NCI-H187 treated with DMSO at 0.1 percent for 48 hours (cell line): ENCODE measurements around the gene PCBP1.
A peak's percentile ranks its signal among the peaks of the same experiment; 100 is the strongest.
"Not testable (repeated sequence)": the region's sequence is repeated elsewhere in the genome, so short reads cannot be mapped to it uniquely, and the experiment has no call there.

Experiments
- DNase-seq: peaks from one replicate; lab custom pipeline; 2025; lab: John Stamatoyannopoulos, UW

The PCBP1 gene

DNA sequence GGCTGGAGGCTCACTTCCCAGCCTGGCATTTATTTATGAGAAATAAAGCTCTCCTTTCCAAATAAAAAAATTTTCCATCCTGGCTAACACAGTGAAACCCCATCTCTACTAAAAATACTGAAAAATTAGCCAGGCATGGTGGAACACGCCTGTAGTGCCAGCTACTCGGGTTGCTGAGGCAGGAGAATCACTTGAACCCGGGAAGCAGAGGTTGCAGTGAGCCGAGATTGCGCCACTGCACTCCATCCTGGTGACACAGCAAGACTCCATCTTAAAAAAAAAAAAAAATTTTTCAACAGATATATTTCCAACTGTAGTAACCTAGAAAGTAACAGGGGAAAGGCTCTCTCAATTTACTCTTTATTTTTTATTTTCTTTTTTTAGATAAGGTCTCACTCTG lies 6.1 kb upstream of the PCBP1 start:
- no peak for DNase-seq

DNA sequence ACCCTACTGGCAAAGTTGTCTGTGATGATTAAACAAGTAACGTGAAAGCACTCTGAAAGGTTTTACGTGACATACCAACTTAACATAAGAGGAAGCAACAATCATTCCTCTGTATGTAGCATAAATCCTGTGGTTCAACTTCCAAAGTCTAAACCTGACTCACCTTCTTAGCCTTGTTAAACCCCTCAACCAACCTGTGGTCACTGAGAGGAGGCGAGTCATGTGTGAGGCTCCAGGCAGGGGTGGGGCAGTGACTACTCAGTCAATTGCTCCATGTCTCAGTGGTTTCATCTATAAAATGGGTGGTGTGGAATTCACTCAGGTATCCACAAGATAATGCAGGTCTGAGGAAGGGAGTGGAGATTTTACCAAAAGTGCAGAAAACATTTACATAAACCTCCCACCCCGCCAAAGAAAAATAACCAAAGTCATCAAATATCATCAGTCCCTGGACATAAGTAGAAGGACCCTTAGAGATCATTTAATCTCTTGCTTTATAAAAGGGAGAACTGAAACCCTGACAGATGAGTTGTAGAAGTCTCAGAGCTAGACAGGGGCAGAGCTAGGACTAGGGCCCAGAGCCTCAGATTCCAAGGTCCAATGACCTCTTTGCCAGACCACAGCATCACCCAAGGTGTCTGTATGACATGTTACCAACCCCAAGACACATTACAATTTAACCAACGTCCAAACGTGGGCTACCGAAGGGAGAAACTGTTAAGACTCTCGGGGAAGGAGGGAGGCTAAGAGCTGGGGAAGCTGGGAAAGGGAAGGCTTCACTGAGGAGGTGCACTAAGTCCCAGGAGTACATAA lies 3.7 kb upstream of the PCBP1 start:
- no peak for DNase-seq

DNA sequence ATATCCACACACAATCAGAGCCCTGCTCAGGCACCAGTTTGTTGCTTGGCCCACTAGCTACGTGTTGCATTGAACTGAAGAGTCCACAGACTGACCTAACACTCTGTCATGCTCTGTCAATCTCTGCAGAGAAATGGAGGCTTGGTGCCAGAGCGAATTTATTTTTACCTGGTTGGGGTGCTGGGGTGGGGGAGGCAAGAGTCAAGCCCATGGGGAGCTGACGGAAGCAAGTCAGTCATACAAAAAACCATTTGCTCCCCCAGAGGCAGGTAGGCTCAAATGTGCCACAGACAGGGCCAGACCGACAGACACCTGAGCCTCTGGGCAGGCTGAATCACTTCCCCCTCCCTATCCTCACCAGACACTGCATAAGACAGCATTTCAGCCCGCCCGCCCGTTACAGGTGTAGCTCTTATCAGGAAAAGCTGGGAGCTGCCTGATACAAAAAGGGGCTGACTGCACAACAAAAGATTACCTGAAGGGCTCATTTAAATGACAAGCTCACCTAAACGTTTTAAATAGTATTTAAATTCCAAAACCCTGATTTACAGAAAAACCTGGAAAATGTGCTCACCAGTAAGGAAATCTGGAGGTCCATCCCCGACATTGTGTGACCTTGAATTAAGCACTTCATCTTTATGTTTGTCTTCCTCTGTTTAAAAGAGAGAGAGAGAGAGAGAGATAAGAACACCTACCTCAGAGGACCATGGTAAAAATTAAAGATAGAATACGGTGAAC lies 2.1 kb upstream of the PCBP1 start:
- DNase-seq = peak; percentile 59

DNA sequence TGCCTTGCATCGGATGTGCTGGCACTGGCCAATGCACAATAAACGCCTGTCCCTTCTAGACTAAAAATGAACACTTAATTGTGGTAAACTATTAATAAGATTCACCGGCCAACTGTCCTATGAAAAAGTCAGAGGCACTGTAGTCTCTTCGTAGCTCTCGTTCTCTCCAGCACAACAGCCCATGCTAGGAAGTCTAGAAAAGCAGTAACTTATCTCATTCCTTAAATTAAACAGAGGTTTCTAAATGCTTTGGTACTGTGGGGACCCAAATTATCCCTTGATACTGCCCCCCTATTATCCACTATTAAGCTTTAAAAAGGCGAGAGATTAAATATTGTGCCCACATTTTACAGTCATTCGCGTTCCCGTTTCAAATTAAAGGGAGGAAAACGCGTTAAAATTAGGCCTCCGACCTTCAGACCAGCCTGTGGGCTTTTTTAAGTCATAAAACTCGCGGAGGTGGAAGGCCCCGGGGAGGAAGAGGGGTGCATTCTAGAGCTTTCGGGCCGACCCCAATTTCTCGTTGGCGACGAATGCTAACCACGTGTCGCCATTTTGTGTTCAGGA lies 1.5 kb upstream of the PCBP1 start:
- DNase-seq = no peak

- DNase-seq = peak; percentile 65
Observed at GRCh38 chr2:70086278-70086837, 919 bp upstream of the PCBP1 start.

- no peak for DNase-seq
Observed at GRCh38 chr2:70087702-70088597, 673 bp downstream of the PCBP1 start.

DNA sequence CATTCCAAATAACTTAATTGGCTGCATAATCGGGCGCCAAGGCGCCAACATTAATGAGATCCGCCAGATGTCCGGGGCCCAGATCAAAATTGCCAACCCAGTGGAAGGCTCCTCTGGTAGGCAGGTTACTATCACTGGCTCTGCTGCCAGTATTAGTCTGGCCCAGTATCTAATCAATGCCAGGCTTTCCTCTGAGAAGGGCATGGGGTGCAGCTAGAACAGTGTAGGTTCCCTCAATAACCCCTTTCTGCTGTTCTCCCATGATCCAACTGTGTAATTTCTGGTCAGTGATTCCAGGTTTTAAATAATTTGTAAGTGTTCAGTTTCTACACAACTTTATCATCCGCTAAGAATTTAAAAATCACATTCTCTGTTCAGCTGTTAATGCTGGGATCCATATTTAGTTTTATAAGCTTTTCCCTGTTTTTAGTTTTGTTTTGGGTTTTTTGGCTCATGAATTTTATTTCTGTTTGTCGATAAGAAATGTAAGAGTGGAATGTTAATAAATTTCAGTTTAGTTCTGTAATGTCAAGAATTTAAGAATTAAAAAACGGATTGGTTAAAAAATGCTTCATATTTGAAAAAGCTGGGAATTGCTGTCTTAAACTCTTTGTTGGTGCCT lies 1.4 kb downstream of the PCBP1 start:
- DNase-seq = no peak

GRCh38 chr2:70089220-70089982 lies 2.1 kb downstream of the PCBP1 start:
- no peak for DNase-seq

GRCh38 chr2:70089983-70090525 lies 2.8 kb downstream of the PCBP1 start:
- no peak for DNase-seq

- DNase-seq = no peak
Observed at GRCh38 chr2:70090706-70091334, 3.5 kb downstream of the PCBP1 start.

- no peak for DNase-seq
Observed at GRCh38 chr2:70091364-70091763, 4.1 kb downstream of the PCBP1 start.

- no peak for DNase-seq
Observed at GRCh38 chr2:70091816-70092215, 4.5 kb downstream of the PCBP1 start.

- DNase-seq = not testable (repeated sequence)
Observed at GRCh38 chr2:70092576-70093243, 5.4 kb downstream of the PCBP1 start.

DNA sequence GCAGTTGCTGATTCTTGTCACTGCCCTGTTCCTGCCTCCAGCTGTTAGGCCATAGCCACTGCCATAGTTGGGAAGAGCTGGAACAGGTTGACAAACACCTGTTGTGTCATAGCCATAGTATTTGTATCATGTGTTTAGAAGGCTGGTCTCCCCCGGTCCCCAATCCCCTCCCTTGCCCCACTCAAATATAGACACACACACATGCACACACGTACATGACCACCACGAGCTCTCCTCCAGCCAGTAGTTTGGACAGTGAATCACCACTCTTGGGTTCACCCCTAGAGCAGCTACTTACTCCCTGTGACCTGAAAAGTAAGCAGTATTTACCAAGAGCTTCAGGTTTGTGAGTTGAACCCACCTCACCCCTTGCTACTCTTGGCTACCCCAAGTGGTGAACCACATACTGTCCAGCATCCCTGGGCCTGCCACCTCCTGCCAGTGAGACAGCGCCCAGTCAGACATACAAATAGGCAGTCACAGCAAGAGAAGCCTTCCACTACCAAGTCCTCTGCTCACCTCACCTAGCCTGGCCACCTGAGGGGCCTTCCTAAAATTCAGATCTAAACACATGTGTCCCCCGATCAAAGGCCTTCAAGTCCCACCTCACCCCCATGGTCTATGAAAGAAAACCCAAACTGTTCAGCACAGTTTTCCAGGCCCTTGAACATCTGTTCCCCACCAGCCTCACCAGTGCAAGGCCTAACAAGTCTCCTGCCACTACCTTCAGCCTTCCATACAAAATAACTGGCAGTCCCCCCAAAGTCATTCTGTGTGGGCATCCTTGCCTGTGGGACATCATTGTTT lies 7.1 kb downstream of the PCBP1 start:
- no peak for DNase-seq

DNA sequence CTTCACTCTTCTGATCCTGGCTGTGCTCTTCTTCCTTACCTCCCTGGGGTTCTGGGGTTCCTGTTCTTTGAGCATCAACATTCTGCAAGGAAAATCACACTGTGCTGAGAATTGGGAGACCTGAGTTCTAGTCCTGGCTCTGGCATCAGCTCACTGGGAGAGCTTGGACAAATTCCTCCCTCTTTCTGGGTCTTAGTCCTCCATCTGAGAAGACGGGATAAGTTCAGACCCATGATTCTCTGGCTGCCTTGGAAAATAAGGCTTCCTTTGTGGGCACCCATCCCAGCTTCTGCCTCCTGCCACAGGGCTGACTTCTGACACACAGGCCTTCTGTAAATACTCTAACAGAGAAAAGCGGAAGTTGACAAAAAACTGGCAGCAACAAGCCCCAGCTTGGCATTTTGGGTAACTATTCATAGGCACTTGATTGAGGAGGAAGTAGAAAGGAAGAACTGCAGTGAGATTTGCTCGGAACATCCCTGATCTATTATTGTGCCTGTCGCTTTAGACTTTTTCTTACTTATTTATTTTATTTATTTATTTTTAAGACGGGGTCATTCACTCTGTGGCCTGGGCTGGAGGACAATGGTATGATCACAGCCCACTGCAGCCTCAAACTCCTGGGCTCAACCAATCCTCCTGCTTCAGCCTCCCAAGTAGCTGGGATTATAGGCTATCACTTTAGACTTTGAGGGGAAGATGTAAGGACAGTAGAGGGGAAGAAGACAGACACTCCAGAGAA lies 7.9 kb downstream of the PCBP1 start:
- DNase-seq = no peak

GRCh38 chr2:70095720-70096670 lies 8.7 kb downstream of the PCBP1 start:
- no peak for DNase-seq
